OCI-LY7 (cell line): Measurements from ENCODE around the gene CLASP2.

Experiments used
- CTCF ChIP-seq: fragments of 200-600 bp; sonication (generic); conservative IDR thresholded peaks from 2 replicates; pipeline ENCODE4 v1.5.1; 2014; ENCODE audit warnings: mild to moderate bottlenecking, antibody characterized with exemption, low read length, moderate library complexity, mixed read lengths
- EZH2phosphoT487 ChIP-seq: fragments of 200-600 bp; sonication (generic); IDR thresholded peaks from 2 replicates; pipeline ENCODE4 v1.6.1; 2018; ENCODE audit warnings: low read depth, borderline replicate concordance, mild to moderate bottlenecking, mixed run types, antibody characterized with exemption, low read length, moderate library complexity, mixed read lengths

DNA sequence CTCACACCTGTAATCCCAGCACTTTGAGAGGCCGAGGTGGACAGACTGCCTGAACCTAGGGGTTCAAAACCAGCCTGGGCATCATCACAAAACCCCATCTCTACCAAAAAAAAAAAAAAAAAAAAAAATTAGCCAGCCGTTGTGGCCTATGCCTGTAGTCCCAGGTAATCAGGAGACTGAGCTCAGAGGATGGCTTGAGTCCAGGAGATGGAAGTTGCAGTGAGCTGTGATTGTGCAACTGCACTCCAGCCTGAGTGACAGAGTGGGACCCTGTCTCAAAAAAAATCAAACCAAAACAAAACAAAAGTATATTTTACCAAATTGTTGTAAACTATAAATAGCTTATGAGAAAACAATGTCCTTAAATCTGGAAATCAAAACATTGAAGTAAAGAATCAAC lies 243.2 kb downstream of the CLASP2 start:
- TF ChIP-seq CTCF (no peak), EZH2phosphoT487 (no peak)
